Subcutaneous adipose tissue (tissue), 4 donors: Measurements from ENCODE around the gene NIM1K. TPM values are rescaled to one million over a fixed set of nuclear protein-coding genes. Genes with fewer than 3 reads are reported as not detected.

Experiments used
- CTCF ChIP-seq: fragments of 450-650 bp; IDR thresholded peaks from one replicate; pipeline ENCODE4 v1.5.1; 2016; ENCODE audit warnings: low read depth, mild to moderate bottlenecking, control low read depth, antibody characterized with exemption, moderate library complexity
- small RNA-seq: library from RNA; depleted of rRNA; stranded (forward); fragments of <200 nt; gene quantifications from one replicate; pipeline ENCODE3, GENCODE V24; 2016
- total RNA-seq, 4 donors: library from RNA; depleted of rRNA; stranded (reverse); fragments of >200 nt; gene quantifications; one replicate each; pipeline ENCODE4 v1.1.0, GENCODE V29; 2016

Gene NIM1K
- total RNA-seq, 4 donors from 2014 or later: 0.17 to 0.44 TPM; not detected in 2

GRCh38 chr5:43315682-43316081 is 123.7 kb downstream of the NIM1K start:
- no peak for TF ChIP-seq CTCF

- no peak for TF ChIP-seq CTCF
Measured at GRCh38 chr5:43316421-43316820, 124.4 kb downstream of the NIM1K start.

GRCh38 chr5:43320846-43321245 is 128.8 kb downstream of the NIM1K start:
- TF ChIP-seq CTCF: no peak

Small RNAs within 50 kb of the gene (small RNA-seq; reads per million reads assigned to genes)
- not detected for gene AC106800.4

Other genes with a start within 250 kb of the NIM1K start
- 1 to 10 TPM; 1.3 to 6.4 (median 4.2) TPM for gene ANXA2R, start 151.9 kb upstream of the NIM1K start, total RNA-seq
- 10 to 100 TPM; 29.0 to 45.8 (median 32.6) TPM for gene ZNF131, start 71.3 kb upstream of the NIM1K start, total RNA-seq
- 10 to 100 TPM; 22.9 to 36.7 (median 27.4) TPM for gene HMGCS1, start 121.2 kb downstream of the NIM1K start, total RNA-seq
- gene CCL28, start 220.2 kb downstream of the NIM1K start, total RNA-seq: 1 to 10 TPM; 1.2 to 3.7 (median 2.2) TPM